Kidney epithelial cell (primary cell): Measurements from ENCODE around the gene NFIA. TPM values are rescaled to one million over a fixed set of nuclear protein-coding genes. Genes with fewer than 3 reads are reported as not detected.

Source experiments
- DNase-seq: peaks from one replicate; pipeline ENCODE4 v3.0.0-alpha.2; 2010; ENCODE audit warnings: low read depth
- H3K27me3 ChIP-seq: 2 replicates; pipeline ENCODE4 v1.6.0; 2011; ENCODE audit warnings: low read length; ENCODE audit not compliant: control insufficient read depth, insufficient read depth
- H3K36me3 ChIP-seq: 2 replicates; pipeline ENCODE4 v1.5.1; 2011; ENCODE audit warnings: low read length; ENCODE audit not compliant: control insufficient read depth, insufficient read depth
- H3K4me3 ChIP-seq: 2 replicates; pipeline ENCODE4 v1.5.1; 2011; ENCODE audit warnings: low read depth, mild to moderate bottlenecking, control low read depth, low read length
- total RNA-seq: library from RNA; depleted of rRNA; stranded (reverse); fragments of >200 nt; gene quantifications from 2 replicates; pipeline ENCODE4 v1.2.3, GENCODE V29; 2015
- TF ChIP-seq, protein P1 (sequence below): IDR thresholded peaks from 2 replicates; pipeline ENCODE4 v1.5.1; 2011; ENCODE audit warnings: mild to moderate bottlenecking, moderate library complexity, low read length, control low read depth, inconsistent platforms; ENCODE audit not compliant: insufficient read depth, poor library complexity, severe bottlenecking

Gene NFIA
- total RNA-seq, 1 donor from 2014 or later, result 3.5 TPM

DNA sequence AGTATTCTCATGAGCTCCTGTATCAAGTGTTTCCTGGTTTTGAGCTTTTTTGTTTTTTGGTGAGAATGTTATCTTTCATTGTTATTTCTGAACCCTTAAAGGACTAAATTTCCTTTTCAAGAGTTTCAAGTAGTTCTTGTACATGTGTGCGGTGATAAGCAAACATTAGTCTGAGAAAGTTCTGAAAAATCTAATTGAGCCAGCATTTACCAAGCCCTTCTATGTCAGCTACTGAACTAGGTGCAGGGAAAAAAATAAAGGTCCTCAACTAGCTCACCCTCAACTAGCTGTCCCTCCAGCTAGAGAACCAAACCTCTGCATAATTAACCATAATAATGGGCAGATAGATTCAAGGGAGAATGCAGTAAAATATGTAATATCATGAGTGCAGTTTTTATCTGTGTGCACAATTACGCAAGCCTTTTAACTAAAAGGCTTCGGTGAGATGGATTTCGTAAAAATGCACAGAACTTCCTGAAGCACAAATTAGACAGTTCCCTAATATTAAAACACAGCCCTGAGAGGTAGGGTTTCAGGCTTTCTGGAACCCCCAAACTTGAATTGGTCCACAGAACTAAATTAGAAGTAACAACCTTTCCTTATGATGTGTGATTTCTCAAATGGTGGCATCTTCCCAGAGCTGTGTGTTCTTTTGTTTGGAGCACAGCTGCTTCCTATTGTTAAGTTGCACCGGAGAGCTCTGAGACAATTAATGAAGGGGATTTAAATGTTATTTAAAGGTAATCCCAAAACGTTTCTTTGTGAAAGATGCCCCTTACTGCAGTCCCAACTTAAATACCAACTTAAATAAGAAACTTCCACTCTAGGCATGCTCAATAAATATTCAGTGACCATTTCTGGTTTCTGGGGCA is 165.8 kb downstream of the NFIA start:
- TF ChIP-seq, protein P1, sequence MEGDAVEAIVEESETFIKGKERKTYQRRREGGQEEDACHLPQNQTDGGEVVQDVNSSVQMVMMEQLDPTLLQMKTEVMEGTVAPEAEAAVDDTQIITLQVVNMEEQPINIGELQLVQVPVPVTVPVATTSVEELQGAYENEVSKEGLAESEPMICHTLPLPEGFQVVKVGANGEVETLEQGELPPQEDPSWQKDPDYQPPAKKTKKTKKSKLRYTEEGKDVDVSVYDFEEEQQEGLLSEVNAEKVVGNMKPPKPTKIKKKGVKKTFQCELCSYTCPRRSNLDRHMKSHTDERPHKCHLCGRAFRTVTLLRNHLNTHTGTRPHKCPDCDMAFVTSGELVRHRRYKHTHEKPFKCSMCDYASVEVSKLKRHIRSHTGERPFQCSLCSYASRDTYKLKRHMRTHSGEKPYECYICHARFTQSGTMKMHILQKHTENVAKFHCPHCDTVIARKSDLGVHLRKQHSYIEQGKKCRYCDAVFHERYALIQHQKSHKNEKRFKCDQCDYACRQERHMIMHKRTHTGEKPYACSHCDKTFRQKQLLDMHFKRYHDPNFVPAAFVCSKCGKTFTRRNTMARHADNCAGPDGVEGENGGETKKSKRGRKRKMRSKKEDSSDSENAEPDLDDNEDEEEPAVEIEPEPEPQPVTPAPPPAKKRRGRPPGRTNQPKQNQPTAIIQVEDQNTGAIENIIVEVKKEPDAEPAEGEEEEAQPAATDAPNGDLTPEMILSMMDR, result no peak
- Histone ChIP-seq H3K4me3 (no peak overlapping the region), H3K27me3 (no peaks in the 10 kb centered on the region), H3K36me3 (no peaks in the 10 kb centered on the region)
- no peak for DNase-seq

DNA sequence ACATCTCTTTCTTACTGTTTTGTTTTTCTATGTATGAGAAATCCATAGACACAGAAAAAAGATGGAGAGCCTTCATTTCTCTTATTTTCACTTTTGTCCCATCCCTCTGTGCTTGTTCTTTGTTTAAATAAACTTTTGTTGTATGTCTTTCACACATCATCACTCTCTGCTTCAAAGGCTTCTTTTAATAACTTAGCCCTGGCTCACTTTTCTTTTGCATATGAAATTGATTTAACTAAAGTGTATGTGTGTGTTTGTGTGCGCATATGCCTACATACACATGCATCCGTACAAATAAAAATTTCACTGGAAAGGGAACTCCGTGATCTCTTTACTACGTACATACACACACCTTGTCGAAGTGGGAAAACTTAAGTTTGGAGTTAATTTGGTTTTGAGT is 168.6 kb downstream of the NFIA start:
- TF ChIP-seq, protein P1, result no peak
- Histone ChIP-seq H3K4me3 (no peak overlapping the region), H3K36me3 (no peaks in the 10 kb centered on the region), H3K27me3 (no peaks in the 10 kb centered on the region)
- DNase-seq, result no peak

DNA sequence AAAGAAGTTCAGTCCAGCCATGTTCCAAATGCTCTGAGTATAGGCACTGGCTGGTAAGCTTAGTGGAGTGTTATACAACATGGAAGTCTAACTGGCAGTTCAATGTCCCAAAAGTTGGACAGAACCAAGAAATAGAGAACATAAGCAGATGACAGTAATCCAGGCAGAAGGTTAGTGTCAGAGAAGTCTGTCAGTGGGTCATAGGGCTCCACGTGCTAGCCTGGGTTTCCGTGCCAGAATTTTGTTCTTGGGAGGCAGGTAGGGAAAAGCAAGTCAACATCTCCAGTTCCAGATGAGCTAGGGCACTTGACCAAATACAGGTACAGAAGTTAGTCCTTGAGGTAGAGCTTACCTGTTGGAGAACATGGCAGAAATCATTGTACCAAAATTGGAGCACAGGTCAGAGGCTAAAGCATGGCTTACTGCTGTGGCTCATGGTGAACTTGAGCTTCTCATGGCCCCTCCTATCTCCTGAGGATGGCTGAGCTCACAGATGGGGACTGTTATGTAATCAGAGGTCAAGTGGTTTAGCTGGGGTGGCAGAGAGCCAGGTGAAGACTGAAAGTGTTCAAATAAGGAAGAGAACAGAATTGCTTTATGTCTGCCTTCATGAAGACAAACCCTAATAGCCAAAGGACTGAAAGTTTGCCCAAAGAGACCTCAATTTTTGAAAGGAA is 170.8 kb downstream of the NFIA start:
- TF ChIP-seq, protein P1, result no peak
- DNase-seq, result no peak
- Histone ChIP-seq H3K27me3 (no peaks in the 10 kb centered on the region), H3K36me3 (no peaks in the 10 kb centered on the region), H3K4me3 (no peak overlapping the region)

DNA sequence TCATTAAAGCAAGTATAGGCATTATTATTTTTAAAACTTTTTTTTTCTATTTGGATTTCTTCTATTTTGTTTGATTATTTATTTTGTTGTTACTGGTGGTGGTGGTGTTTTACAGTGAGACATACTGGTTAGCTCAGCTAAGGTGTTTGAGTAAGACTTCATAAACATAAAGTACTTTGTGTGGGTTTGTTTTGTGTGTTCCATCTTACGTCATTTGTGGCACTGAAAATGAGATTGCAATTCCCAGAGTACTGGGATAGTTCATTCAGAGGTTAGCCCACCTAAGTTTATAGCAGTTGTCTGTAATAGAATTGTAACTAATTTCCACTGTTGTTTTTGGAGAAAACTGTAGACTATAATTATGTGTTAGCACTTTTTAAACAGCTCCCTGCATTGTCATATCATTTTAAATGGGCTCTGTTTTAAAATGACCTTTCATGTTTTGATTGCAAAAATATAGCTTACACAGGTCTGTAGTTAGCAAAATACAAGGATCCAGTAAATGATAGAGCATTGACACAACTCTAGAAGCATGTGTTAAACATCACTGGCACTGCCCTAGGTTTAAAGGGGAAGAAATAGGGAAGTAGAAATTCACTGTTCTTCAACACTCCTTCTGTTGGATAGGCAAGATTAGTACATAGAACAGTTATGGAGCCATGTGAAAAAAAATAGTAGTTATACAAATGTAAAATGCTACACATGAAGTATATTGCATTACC is 171.7 kb downstream of the NFIA start:
- H3K4me3 ChIP-seq, result no peak overlapping the region
- H3K36me3 ChIP-seq, result no peaks in the 10 kb centered on the region
- TF ChIP-seq, protein P1, result no peak
- no peaks in the 10 kb centered on the region for H3K27me3 ChIP-seq
- DNase-seq, result no peak

DNA sequence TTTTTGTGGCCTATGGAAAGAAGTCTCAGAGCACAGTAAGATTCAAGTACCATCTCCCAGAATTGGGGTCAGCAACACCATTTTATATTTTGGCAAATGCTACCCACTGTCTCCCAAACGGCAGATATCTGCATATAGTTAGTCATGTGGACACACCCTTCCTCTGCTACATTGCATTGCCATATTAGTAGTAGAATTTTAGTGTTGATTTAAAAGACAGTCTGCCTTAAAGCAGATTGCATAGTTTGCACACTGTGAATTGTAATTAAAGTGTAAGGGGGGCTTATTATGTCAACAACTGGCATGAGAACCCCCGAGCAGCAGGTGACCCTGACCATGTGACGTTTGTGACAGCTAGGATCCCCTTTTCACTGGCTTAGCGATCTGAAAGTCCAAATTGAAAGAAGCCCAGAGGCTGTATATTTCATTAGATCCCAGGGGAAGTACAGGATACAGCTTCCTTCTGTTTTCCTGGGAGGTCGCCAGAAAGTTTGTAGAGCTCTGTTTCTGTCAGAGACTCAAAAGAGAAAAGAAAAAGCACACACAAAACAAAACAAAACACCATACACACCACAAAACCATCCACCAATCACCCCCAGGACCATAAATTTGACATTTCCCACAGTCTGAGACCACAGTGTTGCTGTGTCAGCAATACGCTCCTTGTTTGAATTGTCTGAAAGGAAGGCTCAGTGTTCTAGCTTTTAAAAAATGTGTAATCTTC is 172.4 kb downstream of the NFIA start:
- Histone ChIP-seq H3K36me3 (no peaks in the 10 kb centered on the region), H3K4me3 (no peak overlapping the region), H3K27me3 (no peaks in the 10 kb centered on the region)
- TF ChIP-seq, protein P1, result no peak
- DNase-seq, result no peak
